Stimulated activated CD8-positive, alpha-beta memory T cell treated with anti-CD3 and anti-CD28 coated beads, Interleukin-4, amount 100 ng/mL, for 1 hour (primary cell): ENCODE results near the gene TGIF2.
"Not testable (repeated sequence)": the region's sequence is repeated elsewhere in the genome, so short reads cannot be mapped to it uniquely, and the experiment has no call there.

Experiments
- DNase-seq, 2 donors: peaks; one replicate each; pipeline ENCODE4 v3.0.0-alpha.2; 2020; ENCODE audit warnings: low read depth in 2 of 2, low spot score in 1 of 2

Gene TGIF2

GRCh38 chr20:36611625-36612024 is 38.2 kb downstream of the TGIF2 start:
- DNase-seq = no peak

- no peak for DNase-seq
Measured at GRCh38 chr20:36613974-36614373, 40.6 kb downstream of the TGIF2 start.

GRCh38 chr20:36614781-36615557 is 41.6 kb downstream of the TGIF2 start:
- no peak for DNase-seq

GRCh38 chr20:36620917-36621316 is 47.5 kb downstream of the TGIF2 start:
- DNase-seq = no peak

- no peak for DNase-seq
Measured at GRCh38 chr20:36623444-36623843, 50.0 kb downstream of the TGIF2 start.

GRCh38 chr20:36624068-36624943 is 50.9 kb downstream of the TGIF2 start:
- DNase-seq = no peak

GRCh38 chr20:36624944-36625324 is 51.5 kb downstream of the TGIF2 start:
- no peak for DNase-seq

GRCh38 chr20:36628076-36628475 is 54.7 kb downstream of the TGIF2 start:
- DNase-seq = no peak

GRCh38 chr20:36629719-36630681 is 56.6 kb downstream of the TGIF2 start:
- peak in 1 of 2 donors; percentile 23 for DNase-seq

GRCh38 chr20:36631646-36632045 is 58.2 kb downstream of the TGIF2 start:
- no peak for DNase-seq

GRCh38 chr20:36632147-36632486 is 58.7 kb downstream of the TGIF2 start:
- no peak for DNase-seq

GRCh38 chr20:36632487-36633284 is 59.3 kb downstream of the TGIF2 start:
- DNase-seq = no peak

- DNase-seq = no peak
Measured at GRCh38 chr20:36633285-36633772, 59.9 kb downstream of the TGIF2 start.

GRCh38 chr20:36634342-36634741 is 60.9 kb downstream of the TGIF2 start:
- DNase-seq = no peak

GRCh38 chr20:36638876-36639400 is 65.5 kb downstream of the TGIF2 start:
- not testable (repeated sequence) for DNase-seq

GRCh38 chr20:36641506-36641843 is 68.1 kb downstream of the TGIF2 start:
- no peak for DNase-seq

GRCh38 chr20:36642136-36642535 is 68.7 kb downstream of the TGIF2 start:
- no peak for DNase-seq
